ENCODE measurements around the gene TRIM28. TPM values are rescaled to one million over a fixed set of nuclear protein-coding genes. Genes with fewer than 3 reads are reported as not detected.

Gene TRIM28
- total RNA-seq = 357 and 368 TPM in 2 replicates

DNA sequence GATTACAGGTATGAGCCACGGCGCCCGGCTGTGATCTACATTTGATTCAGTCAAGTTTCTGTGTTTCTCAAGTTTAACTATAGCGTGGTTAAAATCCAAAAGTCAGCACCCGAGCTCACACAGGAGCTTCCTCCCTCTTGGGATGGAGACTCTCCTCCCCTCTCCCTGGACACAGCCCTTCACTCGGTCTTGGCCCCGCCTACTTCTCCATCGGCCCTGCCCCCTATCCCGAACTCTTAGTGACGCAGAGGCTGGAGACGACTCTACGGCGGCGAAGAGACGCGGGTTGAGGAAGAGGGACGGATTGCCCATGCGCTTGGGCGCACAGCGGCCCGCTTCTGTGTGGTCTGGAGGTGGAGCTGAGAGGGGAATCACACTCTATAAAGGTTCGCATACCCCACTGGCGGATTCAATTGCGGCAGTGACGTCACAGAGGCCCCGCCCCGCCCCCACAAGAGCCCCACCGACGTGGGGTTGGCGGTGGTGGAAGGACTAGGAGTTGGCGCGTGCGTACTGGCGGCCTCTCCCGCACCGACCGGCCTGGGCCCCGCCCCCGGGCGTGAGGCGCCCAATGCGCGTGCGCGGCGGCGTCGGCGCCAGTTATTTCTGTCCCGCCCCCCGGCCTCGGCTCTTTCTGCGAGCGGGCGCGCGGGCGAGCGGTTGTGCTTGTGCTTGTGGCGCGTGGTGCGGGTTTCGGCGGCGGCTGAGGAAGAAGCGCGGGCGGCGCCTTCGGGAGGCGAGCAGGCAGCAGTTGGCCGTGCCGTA, at the start of gene TRIM28:
TRIM28 (plus strand) TSS at position 239 of the 765 bp plus-strand sequence. CDS start 694 bp downstream, outside the sequence.

DNA sequence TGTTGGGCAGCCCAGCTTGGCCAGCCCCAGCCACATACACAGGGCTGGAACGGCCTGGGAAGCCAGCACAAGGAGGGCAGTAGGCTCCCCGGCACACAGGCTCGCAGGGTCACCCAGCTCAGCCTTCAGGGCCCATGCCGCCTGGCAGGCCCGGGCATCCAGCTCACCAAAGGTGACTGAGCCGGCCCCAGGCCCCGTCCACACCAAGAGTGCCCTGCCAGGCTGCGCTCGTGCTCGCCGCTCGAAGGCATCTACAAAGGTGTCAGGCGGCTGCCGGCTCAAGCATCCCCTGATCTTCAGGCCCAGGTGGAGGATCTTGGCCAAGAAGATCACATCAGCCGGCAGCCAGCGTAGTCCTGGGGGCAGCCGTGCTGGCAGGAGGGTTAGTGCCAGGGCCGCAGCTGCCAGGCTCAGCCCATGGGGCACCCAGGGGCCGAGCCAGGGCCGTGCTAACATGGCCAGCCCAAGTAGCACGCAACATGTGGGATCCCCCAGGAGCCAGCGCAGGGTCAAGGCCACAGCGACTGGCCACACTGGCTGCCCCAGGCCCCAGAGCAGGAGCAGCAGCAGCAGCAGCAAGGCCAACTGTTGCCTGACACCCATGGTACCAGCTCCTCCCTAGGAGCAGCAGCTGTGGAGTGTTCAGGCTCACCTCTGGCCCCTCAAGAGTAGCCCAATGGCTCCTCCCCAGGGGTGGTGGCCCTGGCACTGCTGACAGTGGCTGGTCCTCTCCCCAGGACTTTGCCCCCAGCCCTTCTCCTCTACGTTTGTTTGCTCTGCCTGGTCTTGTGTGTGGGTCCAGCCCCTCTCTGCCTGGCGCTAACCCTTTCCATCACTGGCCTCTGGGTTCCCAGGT, 32.3 kb upstream of the TRIM28 start, which contains the start of gene SLC27A5:
SLC27A5 (minus strand) TSS at position 640 of the 856 bp plus-strand sequence; CDS start at position 603, 37 bp downstream.

DNA sequence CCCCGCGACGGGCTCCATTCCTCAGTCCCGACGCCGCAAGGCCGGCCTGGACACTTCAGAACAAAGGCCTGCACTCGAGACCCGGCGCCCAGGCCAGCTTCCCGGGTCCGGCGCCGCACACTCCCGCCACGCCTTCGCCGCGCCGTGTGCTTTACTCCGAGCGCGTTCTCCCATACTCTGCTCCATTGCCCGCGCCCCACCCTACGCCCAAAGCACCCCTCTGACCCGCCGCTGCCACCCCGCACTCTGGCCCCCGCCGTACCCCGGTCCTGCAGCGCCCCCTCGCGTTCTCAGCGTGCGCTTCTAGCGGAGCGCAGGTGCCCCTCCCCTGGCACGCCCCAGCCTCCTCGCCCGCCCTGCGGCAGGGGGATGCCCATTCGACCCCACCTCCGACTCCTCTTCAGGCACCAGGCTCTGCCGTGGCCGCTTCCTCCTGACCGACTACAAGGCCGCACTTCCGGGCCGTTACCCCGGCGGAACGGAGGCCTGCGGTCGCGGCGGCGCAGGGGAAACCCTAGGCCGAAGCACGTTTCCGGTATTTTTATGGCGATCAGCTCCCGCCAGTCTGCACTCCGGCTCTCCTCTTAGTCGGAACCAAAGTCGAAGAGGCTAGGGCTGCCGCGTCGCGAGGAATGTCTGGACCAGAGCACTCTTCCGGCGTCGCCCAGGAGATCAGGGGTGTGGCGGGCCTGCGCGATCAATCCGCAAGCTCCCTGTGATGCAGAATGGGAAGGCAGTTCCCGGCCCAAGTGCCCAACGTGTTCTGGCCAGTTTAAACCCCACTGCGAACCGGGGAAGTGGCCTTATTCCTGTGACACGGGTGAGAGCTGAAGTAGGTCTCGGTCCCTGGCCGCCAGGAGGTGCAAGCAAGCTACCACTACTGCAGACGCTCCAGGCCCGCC, 24.3 kb upstream of the TRIM28 start, which contains the start of gene ZBTB45:
ZBTB45 (minus strand) TSS at position 456 of the 902 bp plus-strand sequence. CDS start 2,137 bp downstream, outside the sequence.

GRCh38 chr19:58554494-58555368, 10.9 kb downstream of the TRIM28 start, which contains the start of gene CHMP2A:
TSS of gene CHMP2A (minus strand) at chr19:58555105. CDS start at chr19:58554212, 893 bp downstream.

GRCh38 chr19:58558066-58558622, 14.3 kb downstream of the TRIM28 start, which contains the start of gene UBE2M:
TSS of gene UBE2M (minus strand) at chr19:58558611. CDS start at chr19:58558381, 230 bp downstream.

DNA sequence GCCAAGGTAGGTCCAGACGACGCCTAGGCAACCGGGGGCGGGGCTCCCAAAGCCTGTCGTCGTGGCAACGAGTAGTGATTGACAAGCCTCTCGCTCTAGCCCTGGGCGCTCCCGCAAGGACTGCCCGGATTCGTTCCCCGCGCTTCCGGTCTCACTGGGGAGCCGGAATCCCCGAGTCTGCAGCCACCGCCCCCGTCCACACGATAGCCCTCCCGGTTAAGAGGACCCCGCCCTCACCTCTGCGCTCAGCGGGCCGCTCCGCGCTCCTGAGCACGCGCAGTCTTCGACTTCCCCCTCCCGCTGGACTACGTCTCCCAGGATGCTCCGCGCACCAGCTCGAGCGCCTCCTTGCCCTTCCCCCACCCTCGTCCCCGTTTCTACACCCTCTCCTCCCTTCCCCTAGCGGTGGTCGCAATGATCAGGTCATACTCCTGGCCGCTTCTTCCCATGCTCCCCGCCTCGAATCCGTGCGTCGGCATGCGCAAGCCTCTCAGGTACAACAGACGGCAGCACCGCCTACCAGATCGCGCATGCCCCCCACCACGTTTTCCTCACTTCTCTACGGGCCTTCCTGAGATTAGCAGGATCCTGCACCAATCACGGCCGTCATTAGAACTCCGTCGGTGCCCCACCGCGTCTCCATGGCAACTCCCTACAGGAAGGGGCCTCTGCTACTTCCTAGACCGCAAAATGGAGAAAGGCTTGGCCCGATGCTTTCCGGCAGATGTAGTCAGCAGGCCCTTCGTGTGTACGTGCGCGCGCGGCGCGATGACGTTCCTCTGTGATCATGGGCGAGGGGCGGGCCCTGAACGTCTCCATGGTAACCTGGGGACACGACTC, 29.2 kb downstream of the TRIM28 start, which contains the start of gene MZF1:
MZF1 (minus strand) TSS at position 518 of the 840 bp plus-strand sequence. CDS start 1,946 bp downstream, outside the sequence.

Small RNA genes within 50 kb of the gene (small RNA-seq; reads per million reads assigned to genes)
- gene MIR6807 (ENCODE audit: low replicate concordance) (0.39 reads per million, percentile 10 among the genes with 10 or more reads in this experiment), gene RN7SL525P (ENCODE audit: low replicate concordance) (not detected)

Other genes with a start within 250 kb of the TRIM28 start
- 40.5 and 45.0 TPM in 2 replicates for gene ERVK3-1, start 238.7 kb upstream of the TRIM28 start, total RNA-seq
- 3.3 and 5.4 TPM in 2 replicates for gene ZSCAN22, start 217.1 kb upstream of the TRIM28 start, total RNA-seq
- gene A1BG, start 190.6 kb upstream of the TRIM28 start, total RNA-seq = 3.3 and 8.8 TPM in 2 replicates
- gene ZNF497, start 181.3 kb upstream of the TRIM28 start, total RNA-seq = 0.57 and 1.3 TPM in 2 replicates
- 1.8 and 2.4 TPM in 2 replicates for gene ZNF837, start 163.0 kb upstream of the TRIM28 start, total RNA-seq
- gene RPS5, start 156.8 kb upstream of the TRIM28 start, total RNA-seq = 1,396 and 1,689 TPM in 2 replicates
- 0.22 and 0.43 TPM in 2 replicates for gene RNF225, start 148.4 kb upstream of the TRIM28 start, total RNA-seq
- 22.0 and 23.2 TPM in 2 replicates for gene ZNF584, start 135.4 kb upstream of the TRIM28 start, total RNA-seq
- gene ZNF132, start 103.9 kb upstream of the TRIM28 start, total RNA-seq = 8.1 and 9.7 TPM in 2 replicates
- gene ZNF324B, start 92.4 kb upstream of the TRIM28 start, total RNA-seq = 8.5 and 13.5 TPM in 2 replicates
- gene ZNF324, start 77.0 kb upstream of the TRIM28 start, total RNA-seq = 20.8 and 24.3 TPM in 2 replicates
- 9.3 and 16.9 TPM in 2 replicates for gene ZNF446, start 67.7 kb upstream of the TRIM28 start, total RNA-seq
- gene SLC27A5, start 32.1 kb upstream of the TRIM28 start, total RNA-seq = 1.3 and 1.6 TPM in 2 replicates
- 7.2 and 11.6 TPM in 2 replicates for gene ZBTB45, start 24.3 kb upstream of the TRIM28 start, total RNA-seq
- 71.4 and 178 TPM in 2 replicates for gene CHMP2A, start 11.0 kb downstream of the TRIM28 start, total RNA-seq
- 70.5 and 92.5 TPM in 2 replicates for gene UBE2M, start 14.5 kb downstream of the TRIM28 start, total RNA-seq
- gene MZF1, start 29.3 kb downstream of the TRIM28 start, total RNA-seq = 20.8 and 21.9 TPM in 2 replicates